SH-SY5Y (cell line): ENCODE data around the gene MID1.

Experiments
- GATA2 ChIP-seq: IDR thresholded peaks from 2 replicates; pipeline ENCODE4 v1.6.1; 2011; ENCODE audit warnings: mild to moderate bottlenecking, low read depth, low read length
- GATA3 ChIP-seq: IDR thresholded peaks from 2 replicates; pipeline ENCODE4 v1.6.1; 2011; ENCODE audit warnings: low read depth, mild to moderate bottlenecking, low read length, moderate library complexity

DNA sequence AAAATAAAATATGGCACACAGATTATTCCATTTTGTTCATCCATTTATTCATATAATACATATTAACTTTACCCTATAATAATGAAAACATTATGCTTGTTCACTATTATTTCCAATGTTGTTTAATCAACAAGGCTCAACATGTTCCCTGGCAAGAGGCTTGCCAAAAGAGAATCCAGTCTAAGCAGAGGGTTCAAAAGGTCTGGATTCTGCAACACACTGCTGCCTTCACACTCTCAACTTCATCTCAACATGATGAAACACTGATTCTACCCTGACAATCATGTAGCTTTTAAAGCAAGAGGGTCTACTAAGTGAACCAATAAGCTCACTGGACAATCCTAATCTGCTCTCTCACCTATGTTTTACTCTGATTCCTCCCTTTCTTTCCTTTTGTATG is 101.1 kb downstream of the MID1 start:
- TF ChIP-seq GATA2 (no peak), GATA3 (no peak)
